LNCAP (cell line): ENCODE measurements around the gene TNFSF13.

Experiments used
- CTCF ChIP-seq: fragments of 450-650 bp; IDR thresholded peaks from 2 replicates; pipeline ENCODE4 v1.5.1; 2017; ENCODE audit warnings: mild to moderate bottlenecking

The TNFSF13 gene

GRCh38 chr17:7555320-7555948 lies 3.1 kb upstream of the TNFSF13 start:
- no peak for TF ChIP-seq CTCF

- no peak for TF ChIP-seq CTCF
Measured at GRCh38 chr17:7556627-7557026, 1.9 kb upstream of the TNFSF13 start.

GRCh38 chr17:7557147-7557764 lies 1.3 kb upstream of the TNFSF13 start:
- TF ChIP-seq CTCF, result no peak

DNA sequence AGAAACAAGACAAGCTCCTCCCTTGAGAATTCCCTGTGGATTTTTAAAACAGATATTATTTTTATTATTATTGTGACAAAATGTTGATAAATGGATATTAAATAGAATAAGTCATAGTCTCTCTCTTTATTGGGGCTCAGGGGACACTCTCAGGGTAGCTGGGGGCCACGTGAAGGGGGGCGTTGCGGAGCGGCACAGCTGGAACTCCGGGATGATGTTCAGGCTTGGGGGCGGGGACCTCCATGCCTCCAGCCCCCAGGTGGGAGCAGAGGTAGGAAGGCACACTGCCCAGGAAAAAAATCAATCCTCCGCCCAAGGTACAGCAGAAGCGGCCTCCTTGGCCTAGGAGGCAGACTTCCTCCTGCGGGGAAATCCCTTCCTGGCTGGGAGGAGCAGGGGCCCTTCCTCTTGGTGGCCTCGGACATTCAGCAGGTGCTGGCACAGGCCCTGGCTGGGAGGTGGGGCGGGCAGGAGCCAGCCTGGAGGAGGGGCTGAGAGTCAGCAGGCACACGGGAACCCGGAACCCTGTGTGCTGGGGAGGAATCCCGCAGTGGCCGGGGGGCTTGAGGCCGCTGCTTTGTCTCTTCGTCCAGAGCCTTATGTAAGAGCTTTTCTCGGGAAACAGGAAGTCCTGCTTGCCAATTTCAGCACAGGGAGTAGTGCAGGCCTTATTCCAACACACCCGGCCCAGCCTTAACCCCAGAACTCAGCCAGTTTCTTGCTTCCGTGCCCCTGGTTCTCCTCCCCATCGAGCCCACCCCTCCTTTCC lies 591 bp upstream of the TNFSF13 start:
- no peak for TF ChIP-seq CTCF

DNA sequence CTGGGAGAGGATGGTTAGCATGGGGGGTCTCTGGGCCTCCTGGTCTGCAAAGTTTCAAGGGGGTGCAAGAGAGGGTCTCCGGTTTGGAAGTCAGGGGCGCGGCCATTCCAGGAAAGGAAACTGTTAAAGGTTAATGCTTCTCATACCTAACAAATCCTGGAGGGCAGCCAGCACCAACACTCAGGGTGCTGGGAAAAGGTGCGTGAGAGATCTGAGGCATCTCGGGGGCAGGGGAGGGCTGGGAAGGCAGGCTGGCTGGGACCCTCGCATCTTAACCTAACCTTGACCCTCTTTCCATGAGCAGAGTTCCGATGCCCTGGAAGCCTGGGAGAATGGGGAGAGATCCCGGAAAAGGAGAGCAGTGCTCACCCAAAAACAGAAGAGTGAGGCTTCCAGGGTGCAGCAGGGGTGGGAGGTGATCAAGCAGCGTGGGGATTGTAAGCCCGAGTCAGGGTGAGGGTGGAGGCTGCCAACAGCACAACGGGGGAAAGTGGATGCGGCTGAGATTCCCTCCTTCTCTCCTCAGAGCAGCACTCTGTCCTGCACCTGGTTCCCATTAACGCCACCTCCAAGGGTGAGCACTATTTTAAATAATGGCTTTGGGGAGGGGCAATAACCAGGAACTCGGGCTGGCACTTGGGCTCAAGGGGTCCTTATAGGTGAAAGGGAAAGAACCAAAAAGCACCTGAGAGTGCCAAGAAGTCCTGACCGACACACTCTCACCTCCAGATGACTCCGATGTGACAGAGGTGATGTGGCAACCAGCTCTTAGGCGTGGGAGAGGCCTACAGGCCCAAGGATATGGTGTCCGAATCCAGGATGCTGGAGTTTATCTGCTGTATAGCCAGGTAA lies 996 bp downstream of the TNFSF13 start:
- no peak for TF ChIP-seq CTCF

DNA sequence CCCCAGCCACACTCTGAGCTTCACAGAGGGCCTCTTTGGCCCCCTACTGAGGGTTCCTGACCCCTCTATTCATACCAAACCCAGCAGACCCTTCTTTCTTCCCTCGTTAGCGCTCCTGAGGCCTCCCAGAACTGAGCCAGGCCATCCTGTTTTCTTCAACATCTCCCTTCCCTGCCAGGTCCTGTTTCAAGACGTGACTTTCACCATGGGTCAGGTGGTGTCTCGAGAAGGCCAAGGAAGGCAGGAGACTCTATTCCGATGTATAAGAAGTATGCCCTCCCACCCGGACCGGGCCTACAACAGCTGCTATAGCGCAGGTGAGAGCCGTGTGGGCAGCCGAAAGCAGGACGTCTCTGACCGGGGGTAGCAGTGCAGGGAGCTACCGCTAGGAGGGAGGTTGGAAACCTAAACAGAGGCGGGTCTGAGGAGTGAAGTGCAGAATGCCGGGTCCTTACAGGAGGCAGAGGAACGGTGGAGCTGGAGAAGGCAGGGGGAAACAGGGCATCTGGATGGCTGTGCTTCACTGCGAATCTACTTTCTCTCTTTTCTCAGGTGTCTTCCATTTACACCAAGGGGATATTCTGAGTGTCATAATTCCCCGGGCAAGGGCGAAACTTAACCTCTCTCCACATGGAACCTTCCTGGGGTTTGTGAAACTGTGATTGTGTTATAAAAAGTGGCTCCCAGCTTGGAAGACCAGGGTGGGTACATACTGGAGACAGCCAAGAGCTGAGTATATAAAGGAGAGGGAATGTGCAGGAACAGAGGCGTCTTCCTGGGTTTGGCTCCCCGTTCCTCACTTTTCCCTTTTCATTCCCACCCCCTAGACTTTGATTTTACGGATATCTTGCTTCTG lies 1.9 kb downstream of the TNFSF13 start:
- TF ChIP-seq CTCF, result peak; percentile 34; the same call in 1 of the 2 replicates
